AG08396 (cell line): ENCODE data around the gene ATP7B.
"Not testable (repeated sequence)": the region's sequence is repeated elsewhere in the genome, so short reads cannot be mapped to it uniquely, and the experiment has no call there.

Source experiments
- DNase-seq: peaks from one replicate; pipeline ENCODE4 v3.0.0; 2012; ENCODE audit warnings: low spot score, mixed read lengths

ATP7B gene

DNA sequence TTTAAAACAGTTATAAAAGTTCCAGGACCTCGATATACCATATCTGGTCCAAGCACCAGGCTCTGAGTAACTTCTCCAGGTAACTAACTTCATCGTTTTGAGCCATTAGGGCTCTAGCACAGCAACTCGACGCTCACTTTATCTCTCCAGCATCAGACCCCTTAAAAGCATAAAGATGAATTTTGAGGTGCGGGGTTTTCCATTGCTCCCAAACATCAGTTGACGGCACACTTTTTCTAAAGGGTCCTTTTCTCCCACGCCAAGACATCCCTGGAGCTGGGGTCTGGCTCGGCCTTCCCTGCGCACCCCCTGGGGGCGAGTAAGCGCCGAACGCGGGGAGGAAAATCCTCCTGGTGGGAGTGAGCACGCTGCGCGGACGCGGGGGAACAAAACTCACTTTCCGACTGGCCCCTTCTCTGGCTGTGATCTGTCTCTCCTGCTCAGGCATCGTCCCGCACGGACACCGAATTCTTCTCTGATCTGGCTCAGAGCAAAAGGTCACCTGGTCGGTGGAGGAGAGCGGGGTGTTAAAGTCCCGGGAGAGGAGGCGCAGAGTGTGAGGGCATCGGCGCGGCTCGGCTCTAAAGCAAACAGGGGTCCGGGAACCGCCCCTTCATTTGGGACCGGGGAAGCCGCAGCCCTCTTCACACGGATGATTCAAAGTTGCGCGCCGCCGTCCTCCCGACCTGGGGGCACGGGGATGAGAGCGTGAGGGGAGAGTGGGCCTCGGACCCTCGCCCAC is at the start of gene ATP7B:
TSS of gene ATP7B (minus strand) at position 561 of the 742 bp plus-strand sequence. CDS start at position 448, 113 bp downstream.
- DNase-seq = peak; percentile 36

DNA sequence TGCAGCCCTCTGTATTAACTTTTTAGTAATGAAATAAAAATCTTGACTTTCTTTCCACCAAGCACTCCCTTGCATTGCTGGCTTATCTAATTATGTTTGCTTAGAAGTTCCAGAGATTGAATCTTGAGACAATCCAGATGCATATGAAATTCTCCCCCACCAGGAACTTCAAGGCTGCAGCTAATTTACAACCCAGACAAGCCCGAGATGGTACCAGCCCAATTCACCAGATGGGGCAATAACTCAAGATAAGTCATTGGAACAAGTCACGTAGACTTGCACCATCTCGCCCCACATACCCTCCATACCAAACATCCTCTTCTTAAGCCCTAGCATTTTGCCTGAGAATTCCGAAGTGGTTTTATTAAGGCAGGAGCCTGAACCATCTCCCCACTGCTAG is 42.2 kb upstream of the ATP7B start:
- no peak for DNase-seq

DNA sequence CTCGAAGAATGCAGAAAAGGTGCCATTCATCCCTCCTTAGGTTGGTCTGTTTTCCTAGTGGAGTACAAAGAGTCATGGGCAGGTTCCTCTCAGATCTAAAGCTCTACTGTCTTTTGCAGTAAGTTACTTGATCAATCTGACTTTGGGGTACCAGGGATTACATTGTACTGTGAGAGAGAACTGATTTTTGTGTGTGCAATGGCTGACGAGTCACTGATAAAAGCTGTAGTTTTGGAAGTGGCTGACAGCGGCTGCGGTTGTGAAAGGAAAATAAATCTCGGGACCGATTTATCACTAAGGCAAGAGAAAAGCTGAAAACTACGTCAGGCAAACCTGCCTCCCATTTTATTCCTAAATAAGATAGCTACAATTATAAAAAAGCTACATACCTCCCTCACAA is 40.1 kb upstream of the ATP7B start:
- DNase-seq = no peak

DNA sequence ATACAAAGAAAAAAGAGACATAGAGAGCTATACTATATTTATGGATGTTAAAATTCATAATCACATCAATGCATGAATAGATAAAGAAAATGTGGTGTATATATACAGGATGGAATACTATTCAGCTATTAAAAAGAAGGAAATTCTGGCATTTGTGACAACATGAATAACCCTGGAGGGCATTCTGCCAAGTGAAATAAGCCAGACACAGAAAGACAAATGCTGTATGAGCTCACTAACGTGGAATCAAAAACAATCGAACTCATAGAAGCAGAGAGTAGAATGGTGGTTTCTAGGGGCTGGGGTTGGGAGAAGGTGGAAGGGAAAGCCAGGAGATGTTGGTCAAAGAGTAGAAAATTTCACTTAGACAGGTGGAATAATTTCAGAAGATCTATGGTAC is 37.3 kb upstream of the ATP7B start:
- DNase-seq = no peak

DNA sequence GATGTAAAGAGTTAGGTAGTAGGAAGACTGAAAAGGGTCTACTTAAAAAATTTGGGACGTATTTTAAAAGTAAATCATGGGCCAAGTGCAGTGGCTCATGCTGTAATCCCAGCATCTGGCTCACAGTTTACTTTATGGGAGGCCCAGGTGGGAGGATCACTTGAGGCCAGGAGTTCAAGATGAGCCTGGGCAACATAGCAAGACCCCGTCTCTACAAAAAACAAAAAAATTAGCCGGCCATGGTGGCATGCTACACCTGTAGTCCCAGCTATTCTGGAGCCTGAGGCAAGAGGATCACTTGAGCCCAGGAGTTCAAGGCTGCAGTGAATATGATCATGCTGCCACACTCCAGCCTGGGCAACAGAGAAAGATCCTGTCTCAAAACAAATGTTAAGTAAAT is 36.2 kb upstream of the ATP7B start:
- DNase-seq = no peak

DNA sequence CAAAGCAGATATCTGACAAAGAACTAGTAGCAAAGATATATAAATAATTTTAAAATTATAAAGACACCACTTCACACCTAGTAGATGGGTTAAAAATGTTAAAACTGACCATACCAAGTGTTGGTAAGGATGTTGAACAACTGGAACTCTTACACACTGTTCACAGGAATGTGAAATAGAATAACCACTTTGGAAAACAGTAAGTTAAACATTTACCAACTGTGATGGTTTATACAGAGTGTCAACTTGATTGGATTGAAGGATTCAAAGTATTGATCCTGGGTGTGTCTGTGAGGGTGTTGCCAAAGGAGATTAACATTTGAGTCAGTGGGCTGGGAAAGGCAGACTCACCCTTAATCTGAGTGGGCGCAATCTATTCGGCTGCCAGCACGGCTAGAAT is 32.4 kb upstream of the ATP7B start:
- no peak for DNase-seq

DNA sequence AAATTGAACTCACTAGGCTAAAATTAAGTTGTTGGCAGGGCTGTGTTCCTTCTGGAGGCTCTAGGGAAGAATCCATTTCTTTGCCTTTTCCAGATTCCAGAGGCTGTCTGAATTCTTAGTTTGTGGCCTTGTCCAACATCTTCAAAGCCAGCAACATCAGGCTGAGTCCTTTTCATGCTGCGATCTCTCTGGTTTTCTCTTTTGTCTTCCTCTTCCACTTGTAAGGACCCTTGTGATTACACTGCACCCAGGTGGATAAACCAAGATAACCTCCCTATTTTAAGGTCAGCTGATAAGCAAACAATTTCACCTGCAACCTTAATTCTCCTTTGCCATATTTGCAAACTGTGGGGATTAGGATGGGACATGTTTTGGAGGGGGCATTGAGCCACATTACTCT is 24.8 kb upstream of the ATP7B start:
- no peak for DNase-seq

DNA sequence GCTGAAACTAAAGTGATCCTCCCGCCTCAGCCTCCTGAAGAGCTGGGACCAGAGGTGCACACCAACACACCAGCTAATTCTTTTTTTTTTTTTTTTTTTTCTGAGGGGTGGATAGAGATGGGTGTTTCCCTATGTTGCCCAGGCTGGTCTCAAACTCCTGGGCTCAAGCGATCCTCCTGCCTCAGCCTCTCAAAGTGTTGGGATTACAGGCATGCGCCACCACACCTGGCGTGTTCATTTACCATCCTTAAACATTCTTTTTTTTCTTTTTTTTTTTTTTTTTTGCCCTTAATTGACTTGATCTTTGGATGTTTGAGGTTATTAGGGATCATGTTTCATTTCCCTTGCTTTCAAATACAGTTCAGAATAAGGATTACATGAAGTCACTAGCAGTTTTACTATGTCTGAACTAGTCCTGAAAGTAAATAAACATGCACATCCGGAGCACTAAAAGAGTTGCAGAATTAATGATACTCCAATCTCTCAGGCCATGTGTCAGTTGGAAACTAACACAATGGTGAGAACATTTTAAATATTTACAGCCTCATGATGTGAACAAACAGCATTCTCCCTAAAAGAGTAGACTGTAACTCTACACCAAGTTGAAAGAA is 23.5 kb upstream of the ATP7B start:
- no peak for DNase-seq

DNA sequence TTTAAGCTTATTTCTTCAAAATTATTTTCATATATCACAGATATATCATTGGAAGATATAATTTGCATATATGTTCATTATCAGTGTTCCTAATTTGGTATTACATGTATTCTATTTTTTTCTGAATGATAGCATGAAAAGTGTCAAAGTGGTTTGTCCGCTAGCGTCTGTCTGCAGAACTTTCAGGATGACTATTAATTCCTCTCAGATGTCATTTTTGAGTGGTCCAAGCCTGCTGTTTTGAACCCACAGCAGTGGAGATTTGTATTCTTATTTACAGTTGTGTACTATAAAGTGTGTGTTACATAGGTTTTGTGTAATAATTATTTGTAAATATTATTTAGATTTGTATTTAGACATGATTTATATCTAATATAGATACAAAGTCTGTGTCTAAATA is 21.8 kb upstream of the ATP7B start:
- DNase-seq = no peak

DNA sequence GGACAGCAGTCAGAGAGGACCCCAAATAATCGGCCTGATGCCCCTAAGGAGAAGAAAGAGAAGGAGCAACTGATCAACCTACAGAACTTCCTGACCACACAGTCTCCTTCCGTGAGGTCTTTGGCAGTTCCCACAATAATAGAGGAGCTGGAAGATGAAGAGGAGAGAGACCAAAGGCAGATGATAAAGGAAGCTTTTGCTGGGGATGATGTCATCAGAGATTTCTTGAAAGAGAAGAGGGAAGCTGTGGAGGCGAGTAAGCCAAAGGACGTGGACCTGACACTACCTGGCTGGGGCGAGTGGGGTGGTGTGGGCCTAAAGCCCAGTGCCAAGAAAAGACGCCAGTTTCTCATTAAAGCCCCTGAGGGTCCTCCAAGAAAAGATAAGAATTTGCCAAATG is 19.2 kb upstream of the ATP7B start:
- DNase-seq = not testable (repeated sequence)

DNA sequence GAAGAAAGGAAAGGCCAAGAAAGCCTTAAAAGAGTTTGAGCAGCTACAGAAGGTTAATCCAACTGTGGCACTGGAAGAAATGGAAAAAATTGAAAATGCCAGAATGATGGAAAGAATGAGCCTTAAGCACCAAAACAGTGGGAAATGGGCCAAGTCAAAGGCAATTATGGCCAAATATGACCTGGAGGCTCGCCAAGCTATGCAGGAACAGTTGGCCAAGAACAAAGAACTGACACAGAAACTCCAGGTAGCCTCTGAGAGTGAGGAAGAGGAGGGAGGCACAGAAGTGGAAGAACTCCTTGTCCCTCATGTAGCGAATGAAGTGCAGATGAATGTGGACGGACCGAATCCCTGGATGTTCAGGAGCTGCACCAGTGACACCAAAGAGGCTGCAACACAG is 18.3 kb upstream of the ATP7B start:
- no peak for DNase-seq

DNA sequence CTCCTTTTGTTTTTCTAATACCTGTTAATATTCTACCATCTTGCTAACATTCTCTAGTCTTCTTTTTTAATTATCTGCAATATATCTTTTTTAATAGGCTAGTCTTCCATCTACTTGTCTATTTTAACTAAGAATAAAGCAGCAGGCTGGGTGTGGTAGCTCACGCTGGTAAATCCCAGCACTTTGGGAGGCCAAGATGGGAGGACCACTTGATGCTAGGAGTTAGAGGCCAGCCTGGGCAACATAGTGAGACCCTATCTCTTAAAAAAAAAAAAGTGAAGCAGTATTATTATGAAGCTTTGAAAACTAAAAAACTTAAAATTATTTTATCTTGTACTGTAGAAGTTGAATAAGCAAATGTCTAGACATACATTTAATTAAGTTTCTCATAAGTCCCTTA is 16.6 kb upstream of the ATP7B start:
- no peak for DNase-seq

DNA sequence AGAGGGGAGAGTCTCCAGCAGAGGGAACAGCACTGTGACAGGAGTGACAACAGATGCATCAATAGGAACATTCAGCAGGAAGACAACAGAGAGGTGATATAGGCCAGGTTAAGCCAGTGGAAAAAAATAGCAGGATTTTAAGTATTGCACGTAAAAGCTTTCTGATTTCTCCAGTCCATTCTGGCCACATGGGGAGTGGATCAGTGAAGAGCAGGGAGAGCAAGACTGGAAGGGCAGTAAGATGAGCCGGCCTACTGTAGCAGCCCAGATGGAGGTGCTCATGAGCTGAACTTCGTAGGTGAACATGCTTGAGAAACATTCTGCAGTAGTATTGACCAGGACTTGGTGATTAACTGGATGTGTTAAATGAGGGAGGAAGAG is 15.0 kb upstream of the ATP7B start:
- DNase-seq = no peak

DNA sequence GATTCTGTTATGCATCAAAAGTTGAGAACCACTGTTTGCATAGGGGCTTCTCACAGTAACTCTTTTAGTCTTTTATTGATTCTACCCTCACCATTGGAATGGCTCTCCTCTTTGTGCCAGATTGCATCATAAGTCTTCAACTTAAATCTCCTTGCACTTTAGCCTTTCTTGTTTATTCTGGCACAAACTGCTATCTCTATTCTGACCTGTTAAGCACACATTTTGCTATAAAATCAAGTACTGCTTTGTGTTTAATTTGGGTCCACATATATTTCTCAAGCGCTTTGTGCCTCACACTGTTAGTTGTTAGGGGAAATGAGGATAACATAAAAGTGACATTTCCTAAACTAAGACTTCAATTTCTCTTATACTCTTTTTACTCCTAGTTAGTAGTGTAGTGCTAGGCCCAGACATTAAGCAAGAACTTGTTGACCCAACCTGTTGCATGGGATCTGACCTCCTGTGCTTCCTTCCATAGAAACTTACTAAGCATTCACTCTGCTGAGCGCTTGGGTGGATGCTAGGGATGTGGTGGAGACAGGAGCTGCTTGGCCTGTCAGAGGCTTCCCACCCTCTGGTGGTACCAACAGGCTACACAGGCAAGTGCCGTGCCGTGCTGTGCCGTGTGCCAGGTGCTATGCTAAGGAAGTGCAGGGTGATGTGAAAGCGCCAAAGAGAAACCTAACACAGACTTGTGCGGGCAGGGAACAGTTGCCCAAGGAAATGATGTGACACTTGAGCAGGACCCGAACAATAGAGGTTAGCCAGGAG is 14.4 kb upstream of the ATP7B start:
- DNase-seq = no peak

DNA sequence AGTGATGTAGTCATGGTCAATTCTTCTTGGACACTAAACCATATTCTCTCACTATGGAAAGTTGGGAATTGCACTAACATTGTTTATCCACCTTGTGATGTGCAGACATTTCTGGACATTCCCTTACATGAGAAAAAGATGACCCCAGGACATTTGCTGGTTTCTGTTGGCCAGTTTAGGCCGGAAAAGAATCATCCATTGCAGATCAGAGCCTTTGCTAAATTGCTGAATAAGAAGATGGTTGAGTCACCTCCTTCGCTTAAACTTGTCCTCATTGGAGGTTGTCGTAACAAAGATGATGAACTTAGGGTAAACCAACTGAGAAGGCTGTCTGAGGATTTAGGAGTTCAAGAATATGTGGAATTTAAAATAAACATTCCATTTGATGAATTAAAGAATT is 13.2 kb upstream of the ATP7B start, which contains the start of gene UTP14C:
TSS of gene UTP14C (plus strand) at position 211 of the 400 bp plus-strand sequence. CDS start 4,114 bp downstream, outside the sequence.
- no peak for DNase-seq

DNA sequence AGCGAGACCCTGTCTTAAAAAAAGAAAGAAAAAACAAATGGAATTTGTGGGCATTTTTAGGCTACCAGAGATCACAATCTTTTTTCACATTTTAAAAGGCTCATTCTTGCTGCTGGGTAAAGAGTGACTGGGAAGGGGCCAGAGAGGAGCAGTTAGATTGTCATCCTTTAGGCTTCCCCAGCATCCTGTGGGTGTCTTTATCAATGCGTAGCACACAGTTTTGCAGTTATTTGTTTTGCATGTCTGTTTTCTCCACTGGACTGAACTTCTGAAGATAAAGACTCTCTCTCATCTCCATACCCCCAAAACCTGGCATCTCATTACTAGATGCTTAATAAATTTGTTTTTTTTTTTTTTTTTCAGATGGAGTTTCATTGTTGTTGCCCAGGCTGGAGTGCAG is 11.1 kb upstream of the ATP7B start:
- no peak for DNase-seq

DNA sequence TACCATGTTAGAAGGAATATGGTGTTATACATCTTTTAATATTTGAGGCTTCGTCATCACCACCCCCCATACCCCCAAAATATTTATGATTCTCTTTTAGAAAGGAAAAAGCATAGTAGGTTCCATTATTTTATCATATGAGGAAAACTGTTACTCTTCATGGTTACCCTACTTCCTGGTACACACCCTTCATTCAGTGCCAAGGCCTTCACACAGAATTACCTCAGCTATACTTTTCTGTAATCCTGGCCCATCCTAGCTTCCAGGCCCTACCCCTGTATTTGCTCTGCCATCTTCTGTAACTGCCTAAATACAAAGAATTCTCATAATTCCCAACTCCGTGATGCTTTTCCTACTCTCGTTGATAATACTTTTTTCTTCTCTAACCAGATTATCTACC is 8.9 kb upstream of the ATP7B start:
- DNase-seq = no peak

DNA sequence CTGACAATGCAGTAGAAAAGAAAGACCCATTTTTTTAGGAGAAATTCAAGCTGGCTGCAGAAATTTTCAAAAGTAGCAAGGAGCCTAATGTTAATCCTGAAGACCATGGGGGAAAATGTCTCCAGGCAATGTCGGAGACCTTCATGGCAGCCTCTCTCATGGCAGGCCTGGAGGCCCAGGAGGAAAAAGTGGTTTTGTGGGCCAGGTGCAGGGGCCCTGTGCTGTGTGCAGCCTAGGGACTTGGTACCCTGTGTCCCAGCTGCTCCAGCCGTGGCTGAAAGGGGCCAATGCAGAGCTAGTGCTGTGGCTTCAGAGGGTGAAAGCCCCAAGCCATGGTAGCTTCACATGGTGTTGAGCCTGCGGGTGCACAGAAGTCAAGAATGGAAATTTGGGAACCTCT is 5.0 kb upstream of the ATP7B start:
- no peak for DNase-seq

DNA sequence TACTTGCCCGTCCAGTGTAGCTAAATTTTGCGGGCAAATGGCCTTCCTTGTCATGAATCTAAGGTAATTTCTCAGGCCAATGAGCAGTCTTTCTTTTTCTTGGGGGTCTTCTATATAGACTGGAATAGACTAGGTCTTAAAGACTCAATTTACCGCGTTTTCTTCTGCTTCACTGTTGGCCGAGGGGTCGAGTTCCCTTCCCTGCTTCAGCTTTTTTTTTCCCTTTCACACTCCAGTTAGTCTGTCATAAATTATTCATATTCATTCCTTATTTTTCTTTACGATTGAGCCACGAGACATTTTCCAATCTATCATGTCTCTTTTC is 1.2 kb upstream of the ATP7B start:
- no peak for DNase-seq

DNA sequence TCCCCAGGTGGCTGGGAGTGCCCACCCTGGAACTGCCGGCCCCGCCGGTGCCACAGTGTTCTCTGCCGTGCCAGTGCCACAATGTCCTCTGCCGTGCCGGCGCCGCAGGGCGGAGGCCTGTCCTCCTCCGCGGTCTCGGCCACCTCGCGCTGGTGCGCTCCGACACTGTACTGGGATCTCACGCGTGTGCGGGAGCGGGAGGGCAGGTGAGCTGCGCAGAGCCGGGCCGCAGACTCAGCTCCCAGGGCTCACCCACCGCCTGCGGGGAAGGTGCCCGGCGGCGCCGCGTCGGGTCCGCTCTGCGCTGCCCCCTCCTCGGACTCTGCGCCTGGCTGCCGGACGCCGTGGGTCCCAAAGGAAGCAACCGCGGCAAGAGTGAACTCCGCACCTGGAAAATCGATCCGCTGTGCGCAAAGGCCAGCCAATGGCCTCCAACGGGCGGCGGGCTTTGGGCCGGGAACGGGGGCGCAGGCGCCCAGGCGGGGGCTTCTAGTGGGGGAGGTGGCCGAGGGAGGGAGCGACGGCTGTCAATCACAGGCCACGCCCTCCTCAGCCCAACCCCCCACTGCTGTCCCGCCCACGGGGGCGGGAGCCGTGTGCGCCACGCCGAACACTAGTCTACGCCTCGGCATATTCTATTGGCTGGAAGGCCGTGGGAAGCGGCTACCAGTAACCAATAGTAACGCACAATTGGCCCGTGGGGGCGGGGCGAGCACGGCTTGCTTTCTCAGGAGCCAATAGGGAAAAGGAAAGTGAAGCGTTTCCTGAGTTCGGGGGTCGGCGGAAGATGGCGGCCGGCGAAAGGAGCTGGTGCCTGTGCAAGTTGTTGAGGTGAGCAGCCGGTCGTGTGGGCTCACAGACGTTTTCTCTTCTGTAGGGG is 622 bp upstream of the ATP7B start, which contains the start of gene ALG11:
TSS of gene ALG11 (plus strand) at position 767 of the 880 bp plus-strand sequence. CDS start at position 788, 21 bp downstream.
- DNase-seq = peak; percentile 98

DNA sequence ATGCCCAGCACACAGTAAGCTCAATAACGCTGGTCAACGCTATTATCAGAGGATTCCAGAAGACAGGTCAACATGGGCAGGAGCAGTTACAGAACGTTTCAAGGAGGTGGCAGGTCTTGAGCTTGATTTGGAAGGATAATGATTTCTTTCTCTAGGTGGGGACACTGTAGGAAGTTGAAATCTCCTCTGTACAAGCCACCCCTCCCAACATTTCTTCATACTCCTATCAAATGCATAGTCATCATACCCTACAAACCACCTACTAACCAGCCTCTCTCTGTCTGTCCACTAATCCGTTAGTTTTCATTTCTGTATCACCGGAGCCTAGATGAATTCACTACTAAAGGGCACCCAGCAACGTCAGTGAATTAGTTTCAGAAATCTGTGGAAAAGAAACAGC is 1.3 kb downstream of the ATP7B start:
- DNase-seq = no peak
